GM21447 (cell line): ENCODE measurements around the gene CRYGC.

ENCODE experiments used
- ATAC-seq: cut with Tn5 transposase; IDR thresholded peaks from one replicate; pipeline ENCODE4 v1.9.1; 2021; ENCODE audit not compliant: unreplicated experiment

CRYGC gene

GRCh38 chr2:208129744-208130711 is at the start of gene CRYGC:
TSS of gene CRYGC (minus strand) at chr2:208129828. CDS start at chr2:208129792, 36 bp downstream.
- ATAC-seq: no peak

- no peak for ATAC-seq
Observed at GRCh38 chr2:208179028-208179609, 49.5 kb upstream of the CRYGC start.

GRCh38 chr2:208175840-208176153 is 46.2 kb upstream of the CRYGC start:
- no peak for ATAC-seq

GRCh38 chr2:208175069-208175839 is 45.6 kb upstream of the CRYGC start:
- ATAC-seq: peak; percentile 100

GRCh38 chr2:208174144-208174543 is 44.5 kb upstream of the CRYGC start:
- no peak for ATAC-seq

GRCh38 chr2:208172125-208172524 is 42.5 kb upstream of the CRYGC start:
- ATAC-seq: no peak

GRCh38 chr2:208164951-208165755 is 35.5 kb upstream of the CRYGC start:
- ATAC-seq: no peak

GRCh38 chr2:208163489-208163888 is 33.9 kb upstream of the CRYGC start, which contains the start of gene CRYGA:
TSS of gene CRYGA (minus strand) at chr2:208163589. CDS start at chr2:208163556, 33 bp downstream.
- ATAC-seq: no peak

GRCh38 chr2:208156439-208156838 is 26.8 kb upstream of the CRYGC start:
- ATAC-seq: no peak

- ATAC-seq: no peak
Observed at GRCh38 chr2:208153156-208153555, 23.5 kb upstream of the CRYGC start.

- ATAC-seq: no peak
Observed at GRCh38 chr2:208150956-208151355, 21.3 kb upstream of the CRYGC start.

GRCh38 chr2:208150094-208150493 is 20.5 kb upstream of the CRYGC start:
- ATAC-seq: no peak

GRCh38 chr2:208148803-208149202 is 19.2 kb upstream of the CRYGC start:
- ATAC-seq: no peak

- no peak for ATAC-seq
Observed at GRCh38 chr2:208147759-208148158, 18.1 kb upstream of the CRYGC start.

- no peak for ATAC-seq
Observed at GRCh38 chr2:208147008-208147407, 17.4 kb upstream of the CRYGC start.

- no peak for ATAC-seq
Observed at GRCh38 chr2:208146006-208146405, 16.4 kb upstream of the CRYGC start, which contains the start of gene CRYGB. TSS of gene CRYGB (minus strand) at chr2:208146158. CDS start at chr2:208146120, 38 bp downstream.

- no peak for ATAC-seq
Observed at GRCh38 chr2:208142925-208143799, 13.5 kb upstream of the CRYGC start.

GRCh38 chr2:208142240-208142924 is 12.8 kb upstream of the CRYGC start:
- ATAC-seq: no peak

- ATAC-seq: no peak
Observed at GRCh38 chr2:208139447-208139846, 9.8 kb upstream of the CRYGC start.
